ENCODE data around the gene DDX17. TPM values are rescaled to one million over a fixed set of nuclear protein-coding genes. Genes with fewer than 3 reads are reported as not detected.

The DDX17 gene
- total RNA-seq, 1 donor from 2014 or later = 492 TPM

DNA sequence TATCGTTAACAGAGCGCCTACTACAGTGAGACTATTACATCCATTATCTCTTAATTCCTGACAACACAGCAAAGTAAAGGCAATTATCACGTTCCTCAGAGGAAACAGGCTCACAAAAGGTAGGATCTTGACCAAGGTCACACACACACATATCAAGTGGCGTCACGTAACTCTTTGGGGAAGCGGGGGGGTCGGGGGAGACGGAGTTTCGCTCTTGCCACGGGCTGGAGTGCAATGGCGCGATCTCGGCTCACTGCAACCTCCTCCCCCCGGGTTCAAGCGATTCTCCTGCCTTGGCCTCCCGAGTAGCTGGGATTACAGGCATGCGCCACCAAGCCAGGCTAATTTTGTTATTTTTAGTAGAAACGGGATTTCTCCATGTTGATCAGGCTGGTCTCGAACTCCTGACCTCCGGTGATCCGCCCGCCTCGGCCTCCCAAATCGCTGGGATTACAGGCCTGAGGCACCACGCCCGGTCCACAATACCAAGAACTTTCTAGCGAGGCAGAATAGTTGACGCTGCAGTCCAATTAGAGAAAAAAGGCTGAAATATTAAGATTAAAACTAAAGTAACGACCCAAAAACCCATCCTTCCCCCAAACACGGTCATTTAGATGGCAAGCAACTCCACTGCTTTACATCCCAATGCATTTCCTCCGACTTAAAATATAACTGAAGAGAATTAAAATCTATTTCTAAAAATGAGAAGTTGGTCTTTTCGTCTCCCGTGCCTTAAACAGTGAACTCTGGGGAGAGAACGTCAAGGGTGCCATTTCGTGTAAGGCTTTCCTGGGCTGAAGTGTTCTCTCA is 1.2 kb downstream of the DDX17 start:
- peak overlapping the region; percentile 99 for H3K27ac Mint-ChIP-seq (ENCODE audit: unreplicated experiment)
- H3K27me3 Mint-ChIP-seq (ENCODE audit: unreplicated experiment) = peaks cover 12% of the 10 kb centered on the region
- H3K9me3 Mint-ChIP-seq (ENCODE audit: unreplicated experiment) = no peaks in the 10 kb centered on the region
- H3K4me1 Mint-ChIP-seq (ENCODE audit: unreplicated experiment) = peaks cover 54% of the 10 kb centered on the region
- DNase-seq (ENCODE audit: low spot score) = peak; percentile 24
- TF ChIP-seq, protein P1, sequence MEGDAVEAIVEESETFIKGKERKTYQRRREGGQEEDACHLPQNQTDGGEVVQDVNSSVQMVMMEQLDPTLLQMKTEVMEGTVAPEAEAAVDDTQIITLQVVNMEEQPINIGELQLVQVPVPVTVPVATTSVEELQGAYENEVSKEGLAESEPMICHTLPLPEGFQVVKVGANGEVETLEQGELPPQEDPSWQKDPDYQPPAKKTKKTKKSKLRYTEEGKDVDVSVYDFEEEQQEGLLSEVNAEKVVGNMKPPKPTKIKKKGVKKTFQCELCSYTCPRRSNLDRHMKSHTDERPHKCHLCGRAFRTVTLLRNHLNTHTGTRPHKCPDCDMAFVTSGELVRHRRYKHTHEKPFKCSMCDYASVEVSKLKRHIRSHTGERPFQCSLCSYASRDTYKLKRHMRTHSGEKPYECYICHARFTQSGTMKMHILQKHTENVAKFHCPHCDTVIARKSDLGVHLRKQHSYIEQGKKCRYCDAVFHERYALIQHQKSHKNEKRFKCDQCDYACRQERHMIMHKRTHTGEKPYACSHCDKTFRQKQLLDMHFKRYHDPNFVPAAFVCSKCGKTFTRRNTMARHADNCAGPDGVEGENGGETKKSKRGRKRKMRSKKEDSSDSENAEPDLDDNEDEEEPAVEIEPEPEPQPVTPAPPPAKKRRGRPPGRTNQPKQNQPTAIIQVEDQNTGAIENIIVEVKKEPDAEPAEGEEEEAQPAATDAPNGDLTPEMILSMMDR (IDR thresholded peaks at IDR 0.05; ENCODE audit: unreplicated experiment) = no peak
- peak overlapping the region; percentile 99 for H3K4me3 Mint-ChIP-seq (ENCODE audit: unreplicated experiment)
- H3K36me3 Mint-ChIP-seq (ENCODE audit: low read depth, unreplicated experiment) = peaks cover 6% of the 10 kb centered on the region

DNA sequence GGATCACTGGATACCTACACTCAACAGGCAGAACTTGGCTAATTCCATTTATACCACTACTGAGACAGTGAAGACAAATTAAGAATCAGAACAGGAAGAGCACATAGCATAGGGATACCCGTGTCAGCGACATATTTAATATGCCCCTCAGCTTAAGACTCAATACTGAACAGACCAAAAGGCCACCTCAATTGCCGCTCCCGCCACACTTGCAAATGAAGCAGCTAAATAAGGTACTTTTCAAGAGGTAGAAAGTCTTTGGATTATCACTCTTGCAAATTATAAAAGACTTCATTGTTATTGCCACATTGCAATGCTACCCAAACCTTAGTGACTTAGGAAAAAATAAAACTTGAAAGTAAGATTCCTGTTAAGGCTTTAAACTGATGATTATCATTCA is 3.1 kb downstream of the DDX17 start:
- H3K27me3 Mint-ChIP-seq (ENCODE audit: unreplicated experiment) = peaks cover 12% of the 10 kb centered on the region
- H3K9me3 Mint-ChIP-seq (ENCODE audit: unreplicated experiment) = no peaks in the 10 kb centered on the region
- H3K4me3 Mint-ChIP-seq (ENCODE audit: unreplicated experiment) = peak overlapping the region; percentile 87
- no peak for DNase-seq (ENCODE audit: low spot score)
- TF ChIP-seq, protein P1 (IDR thresholded peaks at IDR 0.05; ENCODE audit: unreplicated experiment) = no peak
- peaks cover 51% of the 10 kb centered on the region for H3K4me1 Mint-ChIP-seq (ENCODE audit: unreplicated experiment)
- peaks cover 22% of the 10 kb centered on the region for H3K36me3 Mint-ChIP-seq (ENCODE audit: low read depth, unreplicated experiment)
- H3K27ac Mint-ChIP-seq (ENCODE audit: unreplicated experiment) = peak overlapping the region; percentile 81

DNA sequence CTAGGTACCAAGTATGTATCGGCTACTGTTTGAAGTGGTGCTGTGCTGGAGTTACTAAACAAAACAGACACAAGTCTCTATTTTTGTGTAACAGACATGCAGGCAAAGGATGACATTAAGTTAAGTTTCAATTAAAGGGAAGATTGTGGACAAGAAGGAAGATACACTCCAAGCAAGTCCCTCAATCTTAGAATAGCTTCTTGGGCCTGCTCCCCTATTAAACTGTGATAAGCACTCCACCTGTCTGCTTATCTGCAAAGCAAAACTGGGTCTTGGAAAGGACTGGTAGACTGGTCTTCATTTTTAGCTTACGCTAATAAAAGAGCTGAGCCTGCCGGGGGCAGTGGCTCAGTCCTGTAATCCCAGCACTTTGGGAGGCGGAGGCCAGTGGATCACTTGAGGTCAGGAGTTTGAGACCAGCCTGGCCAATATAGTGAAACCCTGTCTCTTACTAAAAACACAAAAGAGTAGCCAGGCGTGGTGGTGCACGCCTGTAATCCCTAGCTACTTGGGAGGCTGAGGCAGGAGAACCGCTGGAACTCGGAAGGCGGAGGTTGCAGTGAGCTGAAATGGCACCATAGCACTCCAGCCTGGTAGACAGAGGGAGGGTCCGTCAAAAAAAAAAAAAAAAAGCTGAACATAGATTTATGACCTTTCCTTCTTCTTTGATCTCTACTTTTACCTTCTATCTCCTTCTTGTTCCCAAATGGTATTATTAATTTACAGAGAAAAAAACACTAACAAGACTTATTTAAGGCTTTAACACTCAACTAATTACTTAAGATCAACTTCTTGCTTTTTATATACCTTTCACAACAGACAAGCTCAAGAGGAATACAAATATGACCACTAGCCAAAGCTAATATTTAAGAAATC is 4.1 kb downstream of the DDX17 start:
- no peak for DNase-seq (ENCODE audit: low spot score)
- Mint-ChIP-seq H3K27ac (ENCODE audit: unreplicated experiment) (peak overlapping the region; percentile 81), H3K9me3 (ENCODE audit: unreplicated experiment) (no peaks in the 10 kb centered on the region), H3K36me3 (ENCODE audit: low read depth, unreplicated experiment) (peaks cover 25% of the 10 kb centered on the region), H3K27me3 (ENCODE audit: unreplicated experiment) (peaks cover 7% of the 10 kb centered on the region), H3K4me1 (ENCODE audit: unreplicated experiment) (peaks cover 46% of the 10 kb centered on the region), H3K4me3 (ENCODE audit: unreplicated experiment) (peak overlapping the region; percentile 13)
- TF ChIP-seq, protein P1 (IDR thresholded peaks at IDR 0.05; ENCODE audit: unreplicated experiment) = no peak

DNA sequence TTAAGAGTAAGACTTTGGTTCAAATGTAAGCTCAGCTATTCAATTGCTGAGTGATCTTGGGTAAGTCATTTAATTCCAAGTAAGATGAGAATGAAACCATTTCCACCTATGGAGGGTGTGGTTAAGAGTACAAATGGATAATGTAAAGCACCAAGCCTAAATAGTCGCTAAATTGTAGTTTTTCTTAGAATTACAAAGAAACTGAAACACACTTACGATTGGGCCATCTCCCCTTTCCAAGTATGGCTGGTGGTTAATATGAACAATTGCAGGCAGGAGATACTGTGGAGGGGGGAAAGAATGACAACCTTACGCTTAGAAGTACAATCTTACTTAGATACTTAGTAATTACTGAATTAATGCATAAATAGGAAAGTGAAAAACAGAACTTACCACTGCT is 8.2 kb downstream of the DDX17 start:
- Mint-ChIP-seq H3K36me3 (ENCODE audit: low read depth, unreplicated experiment) (peaks cover 49% of the 10 kb centered on the region), H3K27me3 (ENCODE audit: unreplicated experiment) (no peaks in the 10 kb centered on the region), H3K27ac (ENCODE audit: unreplicated experiment) (no peak overlapping the region), H3K9me3 (ENCODE audit: unreplicated experiment) (no peaks in the 10 kb centered on the region), H3K4me1 (ENCODE audit: unreplicated experiment) (peaks cover 17% of the 10 kb centered on the region), H3K4me3 (ENCODE audit: unreplicated experiment) (no peak overlapping the region)
- DNase-seq (ENCODE audit: low spot score) = no peak
- TF ChIP-seq, protein P1 (IDR thresholded peaks at IDR 0.05; ENCODE audit: unreplicated experiment) = no peak

All from endothelial cell (in vitro differentiated cells).